ENCODE results near the gene TOM1L2.

Gene TOM1L2

GRCh38 chr17:17994271-17995069 is 22.3 kb upstream of the TOM1L2 start:
- DNase-seq (ENCODE audit: low spot score): no peak

- DNase-seq (ENCODE audit: low spot score): no peak
Observed at GRCh38 chr17:17993852-17994251, 21.7 kb upstream of the TOM1L2 start.

GRCh38 chr17:17993366-17993765 is 21.2 kb upstream of the TOM1L2 start:
- DNase-seq (ENCODE audit: low spot score): no peak

GRCh38 chr17:17990282-17990681 is 18.1 kb upstream of the TOM1L2 start:
- no peak for DNase-seq (ENCODE audit: low spot score)

GRCh38 chr17:17989618-17990017 is 17.4 kb upstream of the TOM1L2 start:
- no peak for DNase-seq (ENCODE audit: low spot score)

- DNase-seq (ENCODE audit: low spot score): no peak
Observed at GRCh38 chr17:17989081-17989480, 16.9 kb upstream of the TOM1L2 start.

GRCh38 chr17:17988427-17988945 is 16.3 kb upstream of the TOM1L2 start:
- DNase-seq (ENCODE audit: low spot score): no peak

- DNase-seq (ENCODE audit: low spot score): no peak
Observed at GRCh38 chr17:17987901-17988300, 15.7 kb upstream of the TOM1L2 start.

GRCh38 chr17:17987187-17987896 is 15.1 kb upstream of the TOM1L2 start:
- no peak for DNase-seq (ENCODE audit: low spot score)

- no peak for DNase-seq (ENCODE audit: low spot score)
Observed at GRCh38 chr17:17985555-17985954, 13.4 kb upstream of the TOM1L2 start.

GRCh38 chr17:17985153-17985552 is 13.0 kb upstream of the TOM1L2 start:
- no peak for DNase-seq (ENCODE audit: low spot score)

GRCh38 chr17:17983776-17984175 is 11.6 kb upstream of the TOM1L2 start:
- no peak for DNase-seq (ENCODE audit: low spot score)

- DNase-seq (ENCODE audit: low spot score): no peak
Observed at GRCh38 chr17:17983376-17983775, 11.2 kb upstream of the TOM1L2 start.

GRCh38 chr17:17982801-17983200 is 10.6 kb upstream of the TOM1L2 start:
- DNase-seq (ENCODE audit: low spot score): no peak

GRCh38 chr17:17981330-17981729 is 9.1 kb upstream of the TOM1L2 start:
- no peak for DNase-seq (ENCODE audit: low spot score)

- DNase-seq (ENCODE audit: low spot score): no peak
Observed at GRCh38 chr17:17979778-17980177, 7.6 kb upstream of the TOM1L2 start.

GRCh38 chr17:17978481-17979424 is 6.6 kb upstream of the TOM1L2 start:
- no peak for DNase-seq (ENCODE audit: low spot score)

GRCh38 chr17:17976931-17977570 is 4.9 kb upstream of the TOM1L2 start:
- no peak for DNase-seq (ENCODE audit: low spot score)

- DNase-seq (ENCODE audit: low spot score): no peak
Observed at GRCh38 chr17:17975436-17975835, 3.2 kb upstream of the TOM1L2 start.

GRCh38 chr17:17972952-17973254 is 703 bp upstream of the TOM1L2 start:
- DNase-seq (ENCODE audit: low spot score): no peak

GRCh38 chr17:17971431-17972125 is 622 bp downstream of the TOM1L2 start:
- no peak for DNase-seq (ENCODE audit: low spot score)
